Activated naive CD4-positive, alpha-beta T cell treated with anti-CD3 and anti-CD28 coated beads, Interleukin-2, amount 10 ng/mL, durations not matched to agents 5 hours and 36 hours (primary cell): ENCODE measurements around the gene MAP3K15. TPM values are rescaled to one million over a fixed set of nuclear protein-coding genes. Genes with fewer than 3 reads are reported as not detected.

Source experiments
- total RNA-seq, 2 experiments: library from RNA; stranded (reverse); gene quantifications; one replicate each; pipeline ENCODE4 v1.2.3, GENCODE V29; 2021

MAP3K15 gene
- under 1 TPM; 0.28 to 0.34 TPM for total RNA-seq

GRCh38 chrX:19514791-19515614 is at the start of gene MAP3K15:
Gene MAP3K15 (minus strand): TSS chrX:19515508. CDS start chrX:19515261, 247 bp downstream.

GRCh38 chrX:19343535-19344408 is 171.5 kb downstream of the MAP3K15 start, which contains the start of gene PDHA1:
Gene PDHA1 (plus strand): TSS chrX:19343927. CDS start chrX:19344038, 111 bp downstream.

Other genes starting within 250 kb of the MAP3K15 start
- 100 to 1,000 TPM; 113 to 123 TPM for gene PDHA1, start 171.6 kb downstream of the MAP3K15 start, total RNA-seq